ENCODE measurements around the gene MTR.

MTR gene

GRCh38 chr1:236922190-236922589 lies 127.1 kb downstream of the MTR start:
- no peak for TF ChIP-seq CTCF (IDR thresholded peaks at IDR 0.05)
- H3K9me3 ChIP-seq (ENCODE audit: control insufficient read depth, low read length) = no peaks in the 10 kb centered on the region
- no peak overlapping the region for H3K27ac ChIP-seq
- no peak overlapping the region for H2AFZ ChIP-seq
- no peak overlapping the region for H3K4me3 ChIP-seq (ENCODE audit: low read depth, low read length)
- H3K9ac ChIP-seq = no peak overlapping the region
- no peaks in the 10 kb centered on the region for H3K79me2 ChIP-seq
- no peak overlapping the region for H3K4me2 ChIP-seq (ENCODE audit: low read length)
- no peaks in the 10 kb centered on the region for H3K4me1 ChIP-seq
- H3K27me3 ChIP-seq (ENCODE audit: control insufficient read depth, insufficient read depth, low read length) = no peaks in the 10 kb centered on the region
- no peaks in the 10 kb centered on the region for H3K36me3 ChIP-seq (ENCODE audit: control insufficient read depth, insufficient read depth, low read length)

- no peak overlapping the region for H3K9ac ChIP-seq
- H3K4me2 ChIP-seq (ENCODE audit: low read length) = no peak overlapping the region
- no peaks in the 10 kb centered on the region for H3K27me3 ChIP-seq (ENCODE audit: control insufficient read depth, insufficient read depth, low read length)
- H2AFZ ChIP-seq = no peak overlapping the region
- no peak overlapping the region for H3K4me3 ChIP-seq (ENCODE audit: low read depth, low read length)
- no peak overlapping the region for H3K27ac ChIP-seq
- H3K36me3 ChIP-seq (ENCODE audit: control insufficient read depth, insufficient read depth, low read length) = no peaks in the 10 kb centered on the region
- H3K9me3 ChIP-seq (ENCODE audit: control insufficient read depth, low read length) = no peaks in the 10 kb centered on the region
- H3K79me2 ChIP-seq = no peaks in the 10 kb centered on the region
- TF ChIP-seq CTCF (IDR thresholded peaks at IDR 0.05) = no peak
- no peaks in the 10 kb centered on the region for H3K4me1 ChIP-seq
These were observed 130.3 kb downstream of the MTR start for GRCh38 chr1:236925386-236925785.

GRCh38 chr1:236930503-236930902 lies 135.4 kb downstream of the MTR start:
- H3K4me1 ChIP-seq = no peaks in the 10 kb centered on the region
- H3K79me2 ChIP-seq = no peaks in the 10 kb centered on the region
- no peaks in the 10 kb centered on the region for H3K27me3 ChIP-seq (ENCODE audit: control insufficient read depth, insufficient read depth, low read length)
- no peak for TF ChIP-seq CTCF (IDR thresholded peaks at IDR 0.05)
- H3K36me3 ChIP-seq (ENCODE audit: control insufficient read depth, insufficient read depth, low read length) = no peaks in the 10 kb centered on the region
- H3K4me2 ChIP-seq (ENCODE audit: low read length) = no peak overlapping the region
- no peak overlapping the region for H2AFZ ChIP-seq
- no peak overlapping the region for H3K27ac ChIP-seq
- H3K4me3 ChIP-seq (ENCODE audit: low read depth, low read length) = no peak overlapping the region
- no peak overlapping the region for H3K9ac ChIP-seq
- H3K9me3 ChIP-seq (ENCODE audit: control insufficient read depth, low read length) = no peaks in the 10 kb centered on the region

GRCh38 chr1:236938760-236939159 lies 143.7 kb downstream of the MTR start:
- TF ChIP-seq CTCF (IDR thresholded peaks at IDR 0.05) = no peak
- H3K27me3 ChIP-seq (ENCODE audit: control insufficient read depth, insufficient read depth, low read length) = no peaks in the 10 kb centered on the region

GRCh38 chr1:236942431-236942830 lies 147.3 kb downstream of the MTR start:
- H3K9ac ChIP-seq = no peak overlapping the region
- no peaks in the 10 kb centered on the region for H3K27me3 ChIP-seq (ENCODE audit: control insufficient read depth, insufficient read depth, low read length)
- no peak overlapping the region for H3K4me2 ChIP-seq (ENCODE audit: low read length)
- H3K27ac ChIP-seq = no peak overlapping the region
- no peak overlapping the region for H3K4me3 ChIP-seq (ENCODE audit: low read depth, low read length)
- H3K4me1 ChIP-seq = no peaks in the 10 kb centered on the region
- no peaks in the 10 kb centered on the region for H3K36me3 ChIP-seq (ENCODE audit: control insufficient read depth, insufficient read depth, low read length)
- no peaks in the 10 kb centered on the region for H3K9me3 ChIP-seq (ENCODE audit: control insufficient read depth, low read length)
- H2AFZ ChIP-seq = no peak overlapping the region
- H3K79me2 ChIP-seq = no peaks in the 10 kb centered on the region
- no peak for TF ChIP-seq CTCF (IDR thresholded peaks at IDR 0.05)

More at GRCh38 chr1:236938760-236939159, 143.7 kb downstream of the MTR start:
- Histone ChIP-seq H3K36me3 (ENCODE audit: control insufficient read depth, insufficient read depth, low read length) (no peaks in the 10 kb centered on the region), H3K9ac (no peak overlapping the region), H3K27ac (no peak overlapping the region), H3K4me1 (no peaks in the 10 kb centered on the region), H3K79me2 (no peaks in the 10 kb centered on the region), H2AFZ (no peak overlapping the region), H3K4me2 (ENCODE audit: low read length) (no peak overlapping the region), H3K9me3 (ENCODE audit: control insufficient read depth, low read length) (no peaks in the 10 kb centered on the region), H3K4me3 (ENCODE audit: low read depth, low read length) (no peak overlapping the region)

All from parathyroid adenoma (tissue), 2 donors.